ENCODE data around the gene MOK. TPM values are rescaled to one million over a fixed set of nuclear protein-coding genes. Genes with fewer than 3 reads are reported as not detected.

Gene MOK
- total RNA-seq, 4 donors from 2014 or later = 3.0 to 16.0 (median 11.1) TPM

GRCh38 chr14:102229071-102229738 is 75.8 kb downstream of the MOK start:
- no peaks in the 10 kb centered on the region for H3K36me3 ChIP-seq
- no peaks in the 10 kb centered on the region for H3K4me1 ChIP-seq
- DNase-seq = no peak
- 87 to 94% methylated on average over 3 to 43 of the region's 43 CpGs for WGBS, 2 donors (ENCODE audit: low coverage in 1 of 2)
- intact Hi-C loops (cut with DNase I; ENCODE audit: low total_unique reads) (no loop called here), in situ Hi-C loops (cut with MboI; ENCODE audit: low pct_ligation_motif_present in 1 of 4, low pct_unique_long_range_greater_than_20kb in 1 of 4, low sequenced_read_pairs in 3 of 4) (no loop called here)
- H3K4me3 ChIP-seq = no peak overlapping the region
- no peak for TF ChIP-seq POLR2AphosphoS5 (IDR thresholded peaks at IDR 0.05)
- TF ChIP-seq EP300 (IDR thresholded peaks at IDR 0.05; ENCODE audit: low read depth) = no peak
- TF ChIP-seq POLR2A (IDR thresholded peaks at IDR 0.05) = no peak
- TF ChIP-seq, protein P1, sequence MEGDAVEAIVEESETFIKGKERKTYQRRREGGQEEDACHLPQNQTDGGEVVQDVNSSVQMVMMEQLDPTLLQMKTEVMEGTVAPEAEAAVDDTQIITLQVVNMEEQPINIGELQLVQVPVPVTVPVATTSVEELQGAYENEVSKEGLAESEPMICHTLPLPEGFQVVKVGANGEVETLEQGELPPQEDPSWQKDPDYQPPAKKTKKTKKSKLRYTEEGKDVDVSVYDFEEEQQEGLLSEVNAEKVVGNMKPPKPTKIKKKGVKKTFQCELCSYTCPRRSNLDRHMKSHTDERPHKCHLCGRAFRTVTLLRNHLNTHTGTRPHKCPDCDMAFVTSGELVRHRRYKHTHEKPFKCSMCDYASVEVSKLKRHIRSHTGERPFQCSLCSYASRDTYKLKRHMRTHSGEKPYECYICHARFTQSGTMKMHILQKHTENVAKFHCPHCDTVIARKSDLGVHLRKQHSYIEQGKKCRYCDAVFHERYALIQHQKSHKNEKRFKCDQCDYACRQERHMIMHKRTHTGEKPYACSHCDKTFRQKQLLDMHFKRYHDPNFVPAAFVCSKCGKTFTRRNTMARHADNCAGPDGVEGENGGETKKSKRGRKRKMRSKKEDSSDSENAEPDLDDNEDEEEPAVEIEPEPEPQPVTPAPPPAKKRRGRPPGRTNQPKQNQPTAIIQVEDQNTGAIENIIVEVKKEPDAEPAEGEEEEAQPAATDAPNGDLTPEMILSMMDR (IDR thresholded peaks at IDR 0.05) = no peak
- H3K27ac ChIP-seq = no peak overlapping the region
- H3K9me3 ChIP-seq = no peaks in the 10 kb centered on the region
- no peaks in the 10 kb centered on the region for H3K27me3 ChIP-seq

- Histone ChIP-seq H3K4me1 (no peaks in the 10 kb centered on the region), H3K36me3 (peaks cover 0 to 7% (median 0%) of the 10 kb centered on the region in 4 donors), H3K4me3 (no peak overlapping the region), H3K27me3 (no peaks in the 10 kb centered on the region), H3K9me3 (no peaks in the 10 kb centered on the region), H3K27ac (no peak overlapping the region)
- TF ChIP-seq, protein P1 (IDR thresholded peaks at IDR 0.05) = no peak
- no peak for TF ChIP-seq POLR2AphosphoS5 (IDR thresholded peaks at IDR 0.05)
- TF ChIP-seq POLR2A (IDR thresholded peaks at IDR 0.05) = no peak
- no peak for TF ChIP-seq EP300 (IDR thresholded peaks at IDR 0.05; ENCODE audit: low read depth)
- intact Hi-C loops (cut with DNase I; ENCODE audit: low total_unique reads) (no loop called here), in situ Hi-C loops (cut with MboI; ENCODE audit: low pct_ligation_motif_present in 1 of 4, low pct_unique_long_range_greater_than_20kb in 1 of 4, low sequenced_read_pairs in 3 of 4) (no loop called here)
- whole genome bisulfite sequencing, 2 donors (ENCODE audit: low coverage in 1 of 2) = 83 to 86% methylated on average over 1 to 28 of the region's 28 CpGs
- DNase-seq = no peak
Observed at GRCh38 chr14:102227184-102227964, 77.6 kb downstream of the MOK start.

- intact Hi-C loops (cut with DNase I; ENCODE audit: low total_unique reads) (no loop called here), in situ Hi-C loops (cut with MboI; ENCODE audit: low pct_ligation_motif_present in 1 of 4, low pct_unique_long_range_greater_than_20kb in 1 of 4, low sequenced_read_pairs in 3 of 4) (no loop called here)
Observed at GRCh38 chr14:102226356-102227125, 78.4 kb downstream of the MOK start.

More at GRCh38 chr14:102226356-102227125, 78.4 kb downstream of the MOK start:
- 89 to 93% methylated on average over 2 to 27 of the region's 27 CpGs for WGBS, 2 donors (ENCODE audit: low coverage in 1 of 2)
- Histone ChIP-seq H3K27me3 (no peaks in the 10 kb centered on the region), H3K4me3 (no peak overlapping the region), H3K9me3 (no peaks in the 10 kb centered on the region), H3K27ac (no peak overlapping the region), H3K4me1 (no peaks in the 10 kb centered on the region), H3K36me3 (peaks cover 0 to 7% (median 0%) of the 10 kb centered on the region in 4 donors)
- DNase-seq = no peak
- no peak for TF ChIP-seq POLR2AphosphoS5 (IDR thresholded peaks at IDR 0.05)
- TF ChIP-seq, protein P1 (IDR thresholded peaks at IDR 0.05) = no peak
- TF ChIP-seq POLR2A (IDR thresholded peaks at IDR 0.05) = no peak
- TF ChIP-seq EP300 (IDR thresholded peaks at IDR 0.05; ENCODE audit: low read depth) = no peak
